Endothelial cell of umbilical vein (primary cell): ENCODE data around the gene POU3F1.

Source experiments
- CTCF ChIP-seq, 2 donors: IDR thresholded peaks; 1 replicate in 1 of 2; 2 replicates in 1 of 2; pipeline ENCODE4 v1.5.1; 2011; ENCODE audit warnings: low read length in 2 of 2, mild to moderate bottlenecking in 2 of 2, moderate library complexity in 2 of 2, control low read depth in 1 of 2, inconsistent platforms in 1 of 2, low read depth in 1 of 2; ENCODE audit not compliant: insufficient read depth in 1 of 2; ENCODE audit errors: extremely low read depth in 1 of 2
- EZH2 ChIP-seq: IDR thresholded peaks from 2 replicates; pipeline ENCODE4 v1.6.1; 2012; ENCODE audit warnings: borderline replicate concordance, low read depth, mild to moderate bottlenecking, moderate library complexity, low read length, inconsistent platforms; ENCODE audit not compliant: severe bottlenecking
- FOS ChIP-seq: IDR thresholded peaks from 2 replicates; pipeline ENCODE4 v1.6.1; 2011; ENCODE audit warnings: mild to moderate bottlenecking, low read length, moderate library complexity, borderline replicate concordance; ENCODE audit not compliant: insufficient read depth
- GATA2 ChIP-seq: IDR thresholded peaks from 2 replicates; pipeline ENCODE4 v1.7.0; 2011; ENCODE audit warnings: low read depth, mild to moderate bottlenecking, moderate library complexity, mixed read lengths, low read length; ENCODE audit not compliant: insufficient read length, insufficient read depth
- MAX ChIP-seq: IDR thresholded peaks from 2 replicates; pipeline ENCODE4 v1.6.1; 2011; ENCODE audit not compliant: insufficient read depth, insufficient read length
- MYC ChIP-seq: IDR thresholded peaks from one replicate; pipeline ENCODE4 v1.6.1; 2011; ENCODE audit warnings: mild to moderate bottlenecking, low read depth, low read length
- POLR2A ChIP-seq: IDR thresholded peaks from 2 replicates; pipeline ENCODE4 v1.6.1; 2012; ENCODE audit warnings: low read depth, mild to moderate bottlenecking, control low read depth, low read length
- POLR2AphosphoS5 ChIP-seq: IDR thresholded peaks from 2 replicates; pipeline ENCODE4 v1.6.1; 2012; ENCODE audit warnings: low read depth, mild to moderate bottlenecking, control low read depth, low read length, moderate library complexity; ENCODE audit not compliant: insufficient read depth

GRCh38 chr1:38020396-38020795 lies 26.2 kb downstream of the POU3F1 start:
- TF ChIP-seq CTCF (IDR thresholded peaks at IDR 0.05; ENCODE audit: extremely low read depth in 1 of 2, insufficient read depth in 1 of 2, low read depth in 1 of 2, low read length in 2 of 2) (no peak), EZH2 (no peak), MAX (no peak), POLR2A (no peak), POLR2AphosphoS5 (no peak), MYC (no peak), GATA2 (no peak), FOS (no peak)
